GM10266 (cell line): ENCODE measurements around the gene FOXP1.

Experiments
- DNase-seq: peaks from one replicate; pipeline ENCODE4 v3.0.0; 2012; ENCODE audit errors: extremely low spot score
- CTCF ChIP-seq: IDR thresholded peaks from 2 replicates; pipeline ENCODE4 v1.5.1; 2012; ENCODE audit warnings: mild to moderate bottlenecking, low read depth; ENCODE audit not compliant: control insufficient read depth, insufficient read depth; ENCODE audit errors: missing control alignments

FOXP1 gene

GRCh38 chr3:71273453-71273852 is 310.1 kb downstream of the FOXP1 start:
- TF ChIP-seq CTCF = no peak
- DNase-seq = no peak

- TF ChIP-seq CTCF = no peak
- DNase-seq = no peak
Observed at GRCh38 chr3:71271596-71271995, 311.9 kb downstream of the FOXP1 start.

GRCh38 chr3:71269906-71270305 is 313.6 kb downstream of the FOXP1 start:
- no peak for TF ChIP-seq CTCF
- no peak for DNase-seq

GRCh38 chr3:71268462-71268999 is 315.0 kb downstream of the FOXP1 start:
- DNase-seq = no peak
- TF ChIP-seq CTCF = no peak

GRCh38 chr3:71266875-71267274 is 316.7 kb downstream of the FOXP1 start:
- DNase-seq = no peak
- TF ChIP-seq CTCF = no peak

GRCh38 chr3:71265365-71265915 is 318.1 kb downstream of the FOXP1 start:
- no peak for DNase-seq
- TF ChIP-seq CTCF = no peak

- TF ChIP-seq CTCF = no peak
- DNase-seq = no peak
Observed at GRCh38 chr3:71264840-71265239, 318.7 kb downstream of the FOXP1 start.
